Measurements from ENCODE around the gene RGS16.
"Not testable (repeated sequence)": the region's sequence is repeated elsewhere in the genome, so short reads cannot be mapped to it uniquely, and the experiment has no call there.

Gene RGS16, protein sequence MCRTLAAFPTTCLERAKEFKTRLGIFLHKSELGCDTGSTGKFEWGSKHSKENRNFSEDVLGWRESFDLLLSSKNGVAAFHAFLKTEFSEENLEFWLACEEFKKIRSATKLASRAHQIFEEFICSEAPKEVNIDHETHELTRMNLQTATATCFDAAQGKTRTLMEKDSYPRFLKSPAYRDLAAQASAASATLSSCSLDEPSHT

DNA sequence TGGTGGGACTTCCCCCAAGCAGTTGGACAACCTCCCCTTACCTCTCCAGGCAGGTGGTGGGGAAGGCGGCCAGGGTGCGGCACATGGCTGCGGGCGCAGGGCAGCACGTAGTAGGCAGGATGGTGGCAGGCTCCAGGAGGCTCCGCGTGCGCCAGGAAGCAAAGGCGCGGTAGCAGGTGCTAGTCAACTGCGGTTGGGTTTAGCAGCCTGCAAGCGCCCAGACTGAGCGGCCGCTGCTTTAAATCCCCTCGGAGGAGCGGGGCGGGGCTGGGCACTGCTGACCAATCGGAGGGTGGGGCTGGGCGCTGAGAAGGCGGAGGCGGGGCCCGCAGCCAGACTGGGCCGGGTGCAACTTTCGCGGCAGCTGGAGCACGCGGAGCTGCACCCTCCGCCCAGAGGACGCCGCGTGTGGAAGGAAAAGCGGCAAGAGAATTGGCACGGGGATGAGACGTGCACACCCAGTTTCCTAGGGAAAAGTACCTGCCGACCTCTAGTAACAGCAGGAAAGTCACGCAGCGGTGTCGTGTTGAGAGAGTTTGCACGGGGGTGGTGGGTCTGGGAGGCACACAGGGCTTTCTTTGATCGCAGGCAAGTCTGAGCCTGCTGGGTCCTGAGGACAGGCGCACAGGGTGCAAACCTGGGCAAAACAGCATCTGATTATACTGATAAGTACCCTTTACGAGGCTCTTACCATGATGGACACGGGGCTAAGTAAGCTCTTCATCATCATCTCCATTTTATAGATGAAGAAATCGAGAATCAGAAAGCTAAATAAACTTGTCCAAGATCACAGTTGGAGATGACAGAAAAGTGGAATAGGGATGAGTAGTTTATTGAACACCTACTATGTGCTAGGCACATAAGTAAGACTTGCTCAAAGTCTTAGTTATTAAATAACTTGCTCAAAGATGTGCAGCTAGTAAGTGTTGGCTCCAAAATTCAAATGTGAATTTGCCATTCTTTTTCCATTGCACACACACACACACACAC, at the start of gene RGS16:
Gene RGS16, minus strand, starts transcription at position 215 of the 990 bp plus-strand sequence. Its CDS starts 130 bp downstream, at position 85.
- DNase-seq: peak; percentile 95 to 97

DNA sequence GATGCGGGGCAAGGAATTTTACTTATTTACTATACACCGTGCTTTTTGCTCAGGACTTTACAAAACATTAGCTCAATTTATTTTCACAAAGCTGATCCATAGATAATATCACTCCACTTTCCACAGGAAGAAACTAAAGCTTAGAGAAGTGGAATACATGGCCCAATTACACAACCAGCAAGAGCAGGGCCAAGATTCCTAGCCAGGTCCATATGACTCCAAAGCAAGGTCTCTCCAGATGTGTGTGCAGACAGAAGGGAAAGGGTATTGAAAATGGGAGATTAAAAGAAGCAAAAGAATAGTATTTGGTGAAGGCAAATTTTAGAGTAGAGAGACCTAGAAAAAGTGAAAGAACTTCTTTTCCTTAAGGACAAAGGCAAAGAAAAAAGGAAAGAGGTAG, 49.8 kb upstream of the RGS16 start:
- no peak for DNase-seq

DNA sequence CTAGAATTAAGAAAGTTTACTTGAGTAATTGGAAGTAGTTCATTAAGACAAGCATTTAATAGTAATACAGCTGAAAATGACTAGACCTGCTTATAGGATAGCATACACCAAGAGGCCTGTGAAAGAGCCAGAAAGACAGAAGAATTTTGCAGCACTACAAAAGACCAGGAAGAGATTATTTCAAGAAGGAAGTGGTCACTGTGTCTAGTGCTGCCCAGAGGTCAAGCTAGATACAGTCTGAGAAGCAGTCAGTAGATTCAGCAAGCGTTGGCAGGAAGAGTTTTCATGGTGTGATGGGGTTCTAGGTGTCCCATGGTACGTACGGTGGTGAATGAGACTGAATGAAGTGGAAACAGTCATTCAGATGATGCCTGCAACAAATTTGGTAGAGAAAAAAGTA, 48.7 kb upstream of the RGS16 start:
- no peak for DNase-seq

DNA sequence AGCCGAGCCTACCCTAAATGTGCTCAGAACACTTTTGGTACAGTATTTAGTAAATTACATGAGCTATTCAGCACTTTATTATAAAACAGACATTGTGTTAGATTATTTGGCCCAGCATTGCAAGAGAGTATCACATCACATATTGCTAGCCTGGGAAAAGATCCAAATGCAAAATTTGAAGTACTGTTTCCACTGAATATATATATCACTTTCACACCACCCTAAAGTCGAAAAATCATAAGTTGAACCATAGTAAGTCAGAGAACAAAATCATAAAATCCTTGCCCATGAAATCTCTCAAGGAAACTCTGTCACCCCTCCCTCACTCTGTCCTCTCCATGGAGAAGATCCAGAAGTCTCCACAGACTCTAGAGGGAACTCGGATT, 47.1 kb upstream of the RGS16 start:
- no peak for DNase-seq

DNA sequence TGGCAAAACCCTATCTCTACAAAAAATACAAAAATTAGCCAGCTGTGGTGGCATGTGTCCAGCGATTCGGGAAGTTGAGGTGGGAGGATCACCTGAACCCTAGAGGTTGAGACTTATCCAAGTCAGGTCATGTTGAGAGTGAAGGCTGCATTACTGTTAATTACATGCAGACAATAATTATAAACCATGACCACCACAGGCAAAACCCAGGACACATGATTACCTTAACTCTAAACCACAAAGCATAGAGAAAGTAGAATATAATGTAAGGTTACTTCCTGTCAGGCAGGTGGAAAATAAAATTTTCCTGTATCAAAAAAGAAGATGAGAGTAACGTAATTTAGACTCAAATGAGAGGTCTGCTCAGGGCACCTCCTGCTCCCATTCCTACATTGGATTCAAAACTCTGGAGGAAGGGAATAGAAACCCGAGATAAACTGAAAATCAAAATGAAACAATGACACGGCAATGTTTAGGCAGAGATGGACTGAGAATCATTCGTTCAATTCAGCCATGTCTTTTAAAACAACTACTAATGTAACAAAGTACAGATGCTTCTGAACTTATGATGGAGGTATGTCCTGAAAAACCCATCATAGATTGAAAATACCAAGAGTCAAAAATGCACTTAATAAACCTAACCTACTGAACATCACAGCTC, 46.6 kb upstream of the RGS16 start:
- DNase-seq: no peak

DNA sequence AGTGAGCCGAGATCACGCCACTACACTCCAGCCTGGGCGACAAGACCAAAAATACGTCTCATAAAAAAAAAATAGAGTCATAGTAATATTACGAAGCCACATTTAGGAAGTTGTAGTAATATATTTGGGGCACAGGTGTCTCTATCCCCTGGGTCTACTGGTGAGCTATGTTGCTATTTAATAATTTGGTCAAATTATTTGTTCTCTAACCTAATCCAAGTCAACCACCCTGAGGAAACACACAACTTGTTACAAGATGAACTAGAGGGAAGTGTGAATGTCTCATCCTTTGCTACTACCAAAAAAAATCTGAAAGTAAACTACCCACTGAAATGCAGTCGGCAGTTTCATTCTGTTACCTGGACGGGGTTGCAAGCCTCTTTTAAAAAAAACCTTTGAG, 44.9 kb upstream of the RGS16 start:
- DNase-seq: no peak

DNA sequence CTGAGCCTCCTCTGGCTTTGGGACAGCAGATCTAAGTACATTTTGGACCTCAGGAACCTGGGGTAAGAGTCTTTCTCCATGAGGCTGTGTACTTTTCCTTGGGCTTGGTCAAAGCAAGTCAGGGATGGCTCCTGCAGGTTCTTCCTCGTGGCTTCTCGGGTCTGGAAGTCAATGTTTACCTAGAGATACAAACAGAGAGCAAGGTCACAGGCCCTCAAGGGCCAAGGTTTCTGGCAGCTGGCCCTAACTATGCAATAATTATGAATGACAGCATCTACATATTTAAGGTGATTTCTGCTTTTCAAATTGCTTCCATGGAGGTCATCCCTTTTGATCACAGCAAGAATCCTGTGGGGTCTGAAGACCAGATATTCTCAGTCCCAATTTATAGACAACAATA, 42.5 kb upstream of the RGS16 start:
- no peak for DNase-seq

DNA sequence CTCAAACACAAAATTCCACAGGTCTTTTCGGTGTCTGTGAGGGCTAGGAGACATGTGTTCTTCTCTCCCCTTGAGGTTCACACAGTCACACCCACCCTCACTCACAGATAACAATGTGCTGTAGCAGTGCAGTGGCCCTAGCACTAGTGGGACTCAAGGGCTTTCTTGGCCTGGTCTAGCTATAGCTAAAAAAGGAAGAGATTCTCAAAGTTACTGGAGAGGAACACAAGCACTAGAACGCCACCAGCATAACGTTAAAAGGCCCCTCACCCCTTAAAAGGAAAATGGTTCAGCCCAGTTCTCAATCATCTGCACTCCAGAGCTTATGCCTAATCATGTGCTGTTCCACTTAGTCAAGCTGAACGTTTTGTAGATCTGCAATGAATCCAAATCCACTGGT, 40.7 kb upstream of the RGS16 start:
- no peak for DNase-seq

DNA sequence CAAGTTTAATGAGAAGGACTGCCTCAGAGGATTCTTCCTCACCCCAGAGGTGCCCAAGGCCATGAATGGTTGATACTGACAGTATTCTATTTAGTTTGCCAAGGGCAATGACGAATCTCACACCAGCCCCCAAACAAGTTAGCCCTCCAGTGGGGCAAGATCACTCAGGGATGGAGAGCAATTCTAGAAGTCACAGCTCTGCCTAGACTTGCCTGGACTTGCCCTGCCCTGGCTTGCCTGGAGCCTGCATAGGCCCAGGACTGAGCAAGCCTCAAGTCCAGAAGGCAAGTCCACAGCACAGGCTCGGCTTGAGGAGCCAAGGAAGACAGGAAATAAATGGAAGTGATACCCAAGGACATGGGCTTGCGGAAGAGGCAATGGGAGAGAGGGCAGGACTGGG, 39.5 kb upstream of the RGS16 start:
- DNase-seq: no peak

DNA sequence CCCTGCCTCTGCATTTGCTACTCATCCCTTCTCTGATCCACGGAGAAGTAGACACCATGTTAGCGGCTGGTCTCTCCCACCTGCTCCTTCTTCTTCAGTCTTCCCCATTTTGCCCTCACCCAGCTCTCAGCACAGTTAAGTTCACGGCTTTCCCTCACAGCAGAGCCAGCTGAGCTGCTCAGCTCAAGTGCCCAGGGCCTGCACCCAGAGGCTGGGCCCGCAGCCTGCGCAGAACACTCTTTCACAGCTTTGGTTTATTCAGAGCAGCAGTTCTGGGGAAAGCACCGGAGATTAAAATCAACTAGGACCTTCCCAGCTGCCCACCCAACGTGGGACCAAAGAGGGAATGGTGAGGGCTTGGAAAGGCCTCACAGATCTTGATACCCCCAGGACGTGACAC, 38.3 kb upstream of the RGS16 start:
- DNase-seq: no peak

DNA sequence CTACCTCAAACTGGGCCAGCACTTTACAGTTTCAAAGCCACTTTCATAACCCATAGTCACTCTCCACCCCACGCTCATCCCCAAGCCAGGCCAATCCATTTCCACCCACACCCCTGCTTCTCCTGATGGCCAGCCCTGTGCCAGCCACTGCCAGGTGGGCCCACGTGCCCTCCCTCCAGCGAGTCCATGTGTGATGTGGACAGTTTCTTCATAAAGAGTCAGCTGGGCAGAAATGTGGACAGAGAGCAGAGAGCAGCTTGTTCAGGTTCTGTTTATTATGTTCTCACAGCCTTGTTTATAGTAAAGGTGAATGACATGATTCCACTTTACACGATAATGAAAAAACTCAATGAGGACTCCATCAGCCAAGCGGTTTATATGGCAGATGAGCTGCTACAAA, 37.4 kb upstream of the RGS16 start:
- DNase-seq: no peak

DNA sequence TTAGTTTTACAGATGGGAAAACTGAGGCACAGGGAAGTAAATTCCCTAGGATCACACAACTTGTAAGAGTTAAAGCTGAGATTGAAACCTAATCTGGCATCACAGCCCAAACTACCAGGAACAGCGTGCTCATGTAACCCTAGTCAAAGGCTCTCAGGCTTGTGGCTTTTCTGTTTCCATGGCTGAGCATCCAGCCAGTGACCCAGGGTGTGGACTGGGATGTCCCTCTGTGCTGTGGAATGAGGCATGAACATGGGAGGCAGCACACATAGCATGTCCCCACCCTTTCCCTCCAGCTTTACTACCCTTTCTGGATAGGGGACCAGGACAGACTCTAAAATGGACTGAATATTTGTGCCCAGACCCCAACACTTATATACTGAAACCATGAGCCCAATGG, 35.1 kb upstream of the RGS16 start:
- DNase-seq: no peak

DNA sequence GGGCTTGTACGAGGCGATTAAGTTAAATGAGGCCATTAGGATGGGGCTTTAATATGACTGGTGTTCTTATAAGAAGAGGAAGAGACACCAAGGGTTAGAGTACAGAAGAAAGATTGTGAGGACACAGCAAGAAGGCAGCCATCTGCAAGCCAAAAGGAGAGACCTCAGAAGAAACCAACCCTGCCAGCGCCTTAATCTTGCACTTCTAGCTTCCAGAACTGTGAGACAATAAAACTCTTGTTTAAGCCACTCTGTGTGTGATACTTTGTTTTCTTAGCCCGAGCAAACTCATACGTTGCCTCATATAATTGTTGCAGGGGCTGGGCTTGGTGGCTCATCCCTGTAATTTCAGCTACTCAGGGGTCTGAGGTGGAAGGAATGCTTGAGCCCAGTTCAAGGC, 33.6 kb upstream of the RGS16 start:
- no peak for DNase-seq

DNA sequence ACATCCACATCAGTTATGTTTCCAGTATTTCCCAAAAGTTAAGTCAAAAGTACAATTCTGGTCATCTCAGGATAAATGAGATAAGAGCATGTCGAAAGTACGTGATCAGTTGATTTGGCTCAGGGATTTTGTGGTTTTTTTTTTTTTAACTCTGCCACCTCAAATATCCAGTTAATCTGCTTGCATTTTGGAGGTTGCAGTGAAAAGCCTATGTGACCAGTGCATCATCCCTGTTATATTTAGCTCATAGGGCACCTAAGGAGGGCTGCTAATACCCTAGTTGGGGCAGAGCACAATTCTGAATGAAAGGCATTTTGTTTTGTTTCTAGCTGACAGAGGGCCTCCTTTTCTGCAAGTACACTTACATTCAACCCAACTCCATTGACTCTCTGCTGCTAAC, 31.7 kb upstream of the RGS16 start:
- no peak for DNase-seq

DNA sequence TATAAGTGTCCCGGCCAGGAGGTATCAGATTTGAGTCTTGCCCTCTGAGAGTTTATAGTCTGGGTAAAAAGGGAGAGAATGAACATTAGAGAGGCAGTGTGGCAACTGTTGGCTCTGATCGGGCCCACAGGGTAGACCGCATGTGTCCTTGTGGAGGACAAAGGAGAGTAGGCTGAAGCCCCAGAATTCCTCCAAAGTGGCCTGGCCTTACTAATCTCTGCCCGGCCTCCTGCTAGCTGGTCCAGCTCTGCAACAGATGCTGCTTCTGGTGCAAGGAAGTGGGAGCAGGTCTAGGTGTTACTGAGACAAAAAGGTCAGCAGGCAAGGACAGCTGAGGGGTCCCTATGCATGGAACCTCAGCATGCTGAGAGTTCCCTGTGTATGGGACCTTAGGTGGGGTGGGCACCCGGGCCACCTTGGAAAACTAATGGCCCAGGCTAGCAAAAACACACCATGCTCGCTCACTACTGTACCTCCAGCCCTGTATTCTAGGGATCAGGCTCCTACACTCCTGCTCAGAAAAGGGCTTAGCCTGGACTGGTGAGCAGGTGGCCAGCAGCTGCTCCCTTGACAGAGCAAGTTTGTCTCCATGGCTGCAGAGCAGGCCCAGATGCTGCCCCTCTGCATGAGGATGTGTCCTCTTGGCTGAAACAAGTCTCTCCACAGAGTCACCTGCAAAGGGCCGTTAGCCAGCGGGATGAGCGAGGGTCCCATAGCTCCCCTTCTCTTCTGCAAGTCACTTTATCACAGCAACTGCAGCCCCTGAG, 30.3 kb upstream of the RGS16 start:
- DNase-seq: no peak

DNA sequence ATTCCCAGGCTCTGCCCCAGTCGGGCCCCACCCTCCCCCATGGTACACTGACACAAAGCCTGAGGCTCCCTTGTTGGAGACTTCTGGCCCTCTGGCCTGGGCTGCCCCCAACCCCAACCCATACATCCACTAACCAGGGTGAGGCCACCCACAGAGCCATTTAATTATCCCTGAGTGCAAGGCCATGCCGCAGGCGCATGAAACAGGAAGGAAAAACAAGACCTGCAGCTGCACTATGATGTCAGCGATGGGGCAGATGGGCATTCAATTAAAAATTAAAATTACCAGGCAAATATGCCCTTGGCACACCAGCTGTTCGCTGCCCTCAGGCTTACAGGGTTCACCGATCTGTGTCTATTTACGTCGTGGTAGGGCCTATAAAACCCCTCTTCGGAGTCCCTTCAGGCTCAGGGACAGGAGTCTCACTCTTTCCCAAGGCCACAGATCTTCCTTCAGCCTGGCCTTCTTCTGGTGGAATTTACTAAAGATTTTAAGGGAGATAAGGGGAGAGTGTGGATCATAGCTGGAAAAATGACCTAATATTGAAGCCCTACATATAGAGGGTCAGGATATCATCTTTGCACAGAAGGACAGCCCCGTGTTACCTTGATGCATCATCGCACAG, 29.6 kb upstream of the RGS16 start:
- no peak for DNase-seq

DNA sequence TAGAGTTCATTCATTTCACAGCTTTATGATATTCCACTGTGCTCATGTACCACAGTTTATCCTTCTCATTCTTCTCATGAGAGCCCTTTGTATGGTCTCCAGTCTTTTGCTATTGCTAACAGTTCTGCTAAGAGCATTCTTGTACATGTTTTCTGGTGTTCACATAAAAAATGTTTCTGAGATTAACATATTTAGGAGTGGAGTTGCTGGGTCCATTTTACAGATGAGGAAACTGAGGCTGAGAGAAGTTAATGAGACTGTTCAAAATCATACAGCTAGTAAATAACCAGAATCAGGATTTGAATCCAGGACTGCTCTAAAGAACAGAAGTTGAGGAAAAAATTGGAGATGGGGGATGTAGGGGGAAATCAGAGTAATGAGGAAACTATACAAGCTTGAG, 28.8 kb upstream of the RGS16 start:
- DNase-seq: no peak

DNA sequence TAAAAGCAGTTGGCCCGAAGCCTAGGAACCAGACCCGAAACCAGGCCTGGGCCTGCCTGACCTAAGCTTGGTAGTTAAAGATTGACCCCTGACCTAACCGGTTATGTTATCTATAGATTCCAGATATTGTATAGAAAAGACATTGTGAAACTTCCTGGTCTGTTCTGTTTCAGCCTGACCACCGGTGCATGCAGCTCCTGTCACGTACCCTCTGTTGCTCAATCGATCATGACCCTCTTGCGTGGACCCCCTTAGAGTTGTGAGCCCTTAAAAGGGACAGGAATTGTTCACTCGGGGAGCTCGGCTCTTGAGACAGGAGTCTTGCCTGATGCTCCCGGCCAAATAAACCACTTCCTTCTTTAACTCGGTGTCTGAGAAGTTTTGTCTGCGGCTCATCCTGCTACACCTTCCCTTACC, 28.3 kb upstream of the RGS16 start:
- DNase-seq: not testable (repeated sequence)

DNA sequence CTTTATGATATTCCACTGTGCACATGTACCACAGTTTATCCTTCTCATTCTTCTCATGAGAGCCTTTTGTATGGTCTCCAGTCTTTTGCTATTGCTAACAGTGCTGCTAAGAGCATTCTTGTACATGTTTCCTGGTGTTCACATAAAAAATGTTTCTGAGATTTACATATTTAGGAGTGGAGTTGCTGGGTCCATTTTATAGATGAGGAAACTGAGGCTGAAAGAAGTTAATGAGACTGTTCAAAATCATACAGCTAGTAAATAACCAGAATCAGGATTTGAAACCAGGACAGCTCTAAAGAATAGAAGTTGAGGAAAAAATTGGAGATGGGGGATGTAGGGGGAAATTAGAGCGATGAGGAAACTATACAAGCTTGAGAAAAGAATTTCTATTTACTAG, 27.8 kb upstream of the RGS16 start:
- DNase-seq: no peak

DNA sequence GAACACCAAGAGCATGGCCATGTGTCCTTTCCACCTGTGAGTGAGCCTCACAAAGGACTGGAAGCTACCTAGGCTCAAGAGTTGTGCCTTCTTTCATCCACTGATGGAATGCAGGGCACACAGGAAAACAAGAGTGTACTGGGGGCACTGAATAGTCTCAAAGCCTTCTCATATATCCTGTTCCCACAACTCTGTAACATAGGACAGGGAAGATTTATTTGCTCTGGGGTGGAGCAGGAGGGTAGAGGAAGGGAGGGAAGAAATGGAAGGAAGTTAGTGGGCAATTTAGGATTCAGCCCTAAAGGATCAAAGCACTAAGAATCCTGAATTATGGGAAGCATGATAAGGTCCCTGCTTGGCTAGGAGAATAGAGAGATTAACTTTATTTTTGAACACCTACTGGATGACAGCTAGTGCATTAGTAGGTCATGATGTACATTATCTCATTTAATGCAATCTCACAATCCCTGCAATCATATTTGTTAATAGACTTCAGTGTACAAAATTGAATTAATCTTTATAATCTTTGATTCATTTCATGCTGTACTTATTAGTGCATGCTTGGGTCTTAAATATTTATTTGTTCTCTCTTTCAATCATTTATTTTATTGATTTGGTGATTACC, 27.0 kb upstream of the RGS16 start:
- no peak for DNase-seq

DNA sequence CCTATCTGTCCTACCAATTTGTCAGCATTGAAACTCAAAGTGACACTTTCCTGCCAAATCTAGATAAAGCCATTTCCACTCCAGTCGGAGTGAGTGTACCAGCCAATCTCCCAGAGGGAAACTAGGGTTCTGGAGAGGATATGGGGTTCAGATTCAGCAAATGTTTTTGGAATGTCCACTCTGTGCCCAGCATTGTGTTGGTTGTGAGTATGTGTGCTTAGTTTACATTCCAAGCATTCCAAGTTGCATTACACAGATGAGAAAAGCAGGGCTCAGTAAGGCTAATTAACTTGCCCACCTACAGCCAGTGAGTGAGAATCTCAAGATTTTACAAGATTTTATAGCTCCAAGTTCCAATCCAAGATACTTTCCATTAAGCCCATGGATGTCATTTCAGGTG, 26.4 kb upstream of the RGS16 start:
- no peak for DNase-seq

DNA sequence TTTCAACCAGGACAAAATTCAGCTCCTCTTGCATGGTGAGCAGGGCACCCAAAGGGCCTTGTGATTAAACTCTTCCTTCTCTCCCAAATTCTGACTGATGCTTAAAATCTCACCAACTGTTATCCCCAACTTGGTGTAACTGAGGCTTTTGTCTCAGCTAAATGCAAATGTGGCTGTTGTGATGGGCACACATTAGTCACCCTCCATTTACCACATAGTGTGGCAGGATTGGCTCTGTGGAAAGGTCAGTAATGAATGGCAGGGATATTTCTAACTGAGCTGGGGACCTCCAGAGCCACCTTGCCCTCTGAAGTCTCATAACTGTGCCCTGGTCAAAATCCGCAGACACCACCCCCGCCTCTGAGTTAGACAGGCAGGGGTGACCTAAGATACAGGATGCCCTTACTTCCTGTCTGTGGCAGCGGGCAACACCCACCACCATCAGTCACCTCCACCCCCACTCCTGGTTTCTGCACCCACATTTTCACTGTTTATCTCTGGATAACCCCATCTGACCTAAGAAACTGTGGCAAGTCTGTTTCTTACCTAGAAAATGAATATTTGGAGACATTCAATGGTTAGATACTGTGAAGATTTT, 25.4 kb upstream of the RGS16 start:
- peak; percentile 66 to 67 for DNase-seq
